Duodenal mucosa (tissue), 2 donors: ENCODE measurements around the gene ARHGAP22.

Experiments used
- H3K27ac ChIP-seq: one replicate; pipeline ENCODE4 v1.7.0; 2013; ENCODE audit warnings: low read depth, low read length
- H3K27me3 ChIP-seq, 2 donors: one replicate each; pipeline ENCODE4 v1.7.0; 2013; ENCODE audit warnings: low read length in 2 of 2, control low read depth in 1 of 2; ENCODE audit not compliant: insufficient read depth in 2 of 2, control insufficient read depth in 1 of 2
- H3K36me3 ChIP-seq, 2 donors: one replicate each; pipeline ENCODE4 v1.7.0; 2013; ENCODE audit warnings: low read length in 2 of 2, control low read depth in 1 of 2; ENCODE audit not compliant: insufficient read depth in 2 of 2, control insufficient read depth in 1 of 2
- H3K4me1 ChIP-seq, 2 donors: one replicate each; pipeline ENCODE4 v1.7.0; 2013; ENCODE audit warnings: low read length in 2 of 2, control low read depth in 1 of 2; ENCODE audit not compliant: insufficient read depth in 2 of 2, control insufficient read depth in 1 of 2
- H3K4me3 ChIP-seq, 2 donors: one replicate each; pipeline ENCODE4 v1.7.0; 2013; ENCODE audit warnings: low read length in 2 of 2, low read depth in 1 of 2
- H3K9ac ChIP-seq, 2 donors: one replicate each; pipeline ENCODE4 v1.7.0; 2013; ENCODE audit warnings: low read length in 2 of 2, low read depth in 1 of 2
- H3K9me3 ChIP-seq, 2 donors: one replicate each; pipeline ENCODE4 v1.7.0; 2013; ENCODE audit warnings: low read length in 2 of 2, control low read depth in 1 of 2; ENCODE audit not compliant: control insufficient read depth in 1 of 2

Gene ARHGAP22

GRCh38 chr10:48458662-48459048 lies 146.2 kb downstream of the ARHGAP22 start:
- no peaks in the 10 kb centered on the region for H3K36me3 ChIP-seq
- H3K27me3 ChIP-seq = no peaks in the 10 kb centered on the region
- no peak overlapping the region for H3K27ac ChIP-seq

GRCh38 chr10:48457949-48458661 lies 146.8 kb downstream of the ARHGAP22 start:
- peaks cover 0 to 5% of the 10 kb centered on the region in 2 donors for H3K4me1 ChIP-seq
- H3K9me3 ChIP-seq = no peaks in the 10 kb centered on the region
- H3K27ac ChIP-seq = no peak overlapping the region
- H3K27me3 ChIP-seq = no peaks in the 10 kb centered on the region
- H3K9ac ChIP-seq = no peak overlapping the region
- H3K4me3 ChIP-seq = no peak overlapping the region
- no peaks in the 10 kb centered on the region for H3K36me3 ChIP-seq

More at GRCh38 chr10:48458662-48459048, 146.2 kb downstream of the ARHGAP22 start:
- H3K4me1 ChIP-seq = peaks cover 0 to 5% of the 10 kb centered on the region in 2 donors
- no peaks in the 10 kb centered on the region for H3K9me3 ChIP-seq
- no peak overlapping the region for H3K4me3 ChIP-seq
- H3K9ac ChIP-seq = no peak overlapping the region

GRCh38 chr10:48456808-48457761 lies 147.8 kb downstream of the ARHGAP22 start:
- no peaks in the 10 kb centered on the region for H3K9me3 ChIP-seq
- no peaks in the 10 kb centered on the region for H3K36me3 ChIP-seq
- no peak overlapping the region for H3K9ac ChIP-seq
- H3K27me3 ChIP-seq = no peaks in the 10 kb centered on the region
- H3K4me1 ChIP-seq = peaks cover 0 to 5% of the 10 kb centered on the region in 2 donors
- H3K4me3 ChIP-seq = no peak overlapping the region
- no peak overlapping the region for H3K27ac ChIP-seq

DNA sequence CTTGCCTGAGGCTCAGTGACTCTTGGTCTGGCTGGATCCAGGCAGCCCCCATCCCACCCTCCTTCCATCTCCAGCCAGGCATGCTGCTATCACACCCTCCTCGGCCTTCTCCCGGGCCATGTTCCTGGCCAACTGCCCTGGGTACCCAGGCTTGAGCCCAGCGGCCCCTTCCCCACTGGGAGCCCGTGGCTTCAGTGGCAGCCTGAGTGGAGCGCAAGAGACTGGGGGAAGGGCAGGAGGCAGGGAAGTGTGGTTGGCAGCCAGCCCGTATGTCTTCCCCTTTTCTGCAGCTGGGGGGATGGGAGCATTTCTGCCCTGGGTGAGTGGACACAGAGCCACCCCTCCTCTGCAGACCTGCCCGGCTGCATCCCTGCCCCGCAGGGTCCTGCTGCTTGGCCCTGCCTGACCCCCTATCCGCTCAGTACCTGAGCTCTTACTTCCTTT lies 148.5 kb downstream of the ARHGAP22 start:
- no peaks in the 10 kb centered on the region for H3K27me3 ChIP-seq
- no peak overlapping the region for H3K9ac ChIP-seq
- H3K4me1 ChIP-seq = peaks cover 0 to 5% of the 10 kb centered on the region in 2 donors
- no peaks in the 10 kb centered on the region for H3K36me3 ChIP-seq
- no peak overlapping the region for H3K27ac ChIP-seq
- H3K9me3 ChIP-seq = no peaks in the 10 kb centered on the region
- H3K4me3 ChIP-seq = no peak overlapping the region

DNA sequence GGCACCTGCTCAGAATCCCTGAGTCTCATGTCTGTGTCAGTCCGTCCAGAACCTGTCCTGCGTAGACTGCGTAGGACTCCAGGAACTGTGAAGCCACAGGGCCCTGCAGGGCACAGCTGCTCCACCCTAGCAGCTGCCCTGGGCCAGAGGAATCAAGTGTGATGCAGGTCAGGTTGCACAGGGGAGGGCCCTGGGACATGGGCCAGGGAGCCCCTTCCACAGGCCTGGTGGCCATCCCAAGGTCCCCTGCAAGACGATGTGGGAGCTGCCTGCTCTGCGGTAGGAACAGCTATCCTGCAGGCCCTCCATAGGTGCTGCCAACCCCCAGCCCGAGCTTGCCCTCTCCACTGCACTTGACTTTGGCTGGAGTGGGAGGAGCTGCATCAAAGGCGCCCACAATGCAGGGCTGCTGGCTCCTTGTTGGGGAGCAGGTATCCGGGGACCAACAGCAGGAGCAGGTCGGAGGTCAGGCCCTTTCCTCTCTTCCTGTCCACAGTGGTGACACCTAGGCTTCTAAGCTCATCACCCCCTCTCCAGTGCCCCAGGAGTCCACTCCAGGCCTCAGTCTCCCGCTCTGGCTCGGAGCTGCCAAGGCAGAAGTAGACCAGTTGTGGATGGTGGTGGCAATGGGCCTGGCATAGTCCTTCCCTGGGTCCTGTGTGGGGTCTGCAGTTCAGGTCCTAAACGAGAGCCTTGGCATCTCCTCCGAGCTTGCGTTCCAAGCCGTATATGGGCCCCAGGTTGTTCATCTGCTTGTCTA lies 149.3 kb downstream of the ARHGAP22 start:
- no peak overlapping the region for H3K27ac ChIP-seq
- no peak overlapping the region for H3K9ac ChIP-seq
- no peak overlapping the region for H3K4me3 ChIP-seq
- H3K27me3 ChIP-seq = no peaks in the 10 kb centered on the region
- H3K36me3 ChIP-seq = no peaks in the 10 kb centered on the region
- peaks cover 0 to 5% of the 10 kb centered on the region in 2 donors for H3K4me1 ChIP-seq
- no peaks in the 10 kb centered on the region for H3K9me3 ChIP-seq

DNA sequence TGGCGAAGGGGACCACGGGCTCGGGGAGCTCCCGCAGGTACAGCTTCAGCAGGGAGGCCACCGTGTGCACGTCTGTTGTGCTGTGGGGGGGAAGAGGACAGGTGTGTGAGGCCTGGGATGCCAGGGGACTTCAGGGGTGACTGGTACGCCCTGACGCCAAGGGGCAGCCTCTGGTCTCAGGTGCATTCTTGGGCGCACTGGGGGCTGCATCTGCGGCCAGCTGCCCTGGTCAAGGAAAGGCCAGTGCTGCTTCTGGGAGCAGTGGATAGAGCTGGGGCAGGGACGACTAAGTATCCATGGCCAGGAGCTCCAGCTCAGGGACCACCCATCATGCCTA lies 149.8 kb downstream of the ARHGAP22 start:
- Histone ChIP-seq H3K27ac (no peak overlapping the region), H3K9me3 (no peaks in the 10 kb centered on the region), H3K4me1 (peaks cover 0 to 5% of the 10 kb centered on the region in 2 donors), H3K27me3 (no peaks in the 10 kb centered on the region), H3K36me3 (no peaks in the 10 kb centered on the region), H3K9ac (no peak overlapping the region), H3K4me3 (no peak overlapping the region)

GRCh38 chr10:48454302-48455054 lies 150.4 kb downstream of the ARHGAP22 start:
- no peaks in the 10 kb centered on the region for H3K27me3 ChIP-seq
- no peaks in the 10 kb centered on the region for H3K36me3 ChIP-seq
- no peaks in the 10 kb centered on the region for H3K9me3 ChIP-seq
- peaks cover 0 to 5% of the 10 kb centered on the region in 2 donors for H3K4me1 ChIP-seq
- H3K27ac ChIP-seq = no peak overlapping the region
- no peak overlapping the region for H3K9ac ChIP-seq
- no peak overlapping the region for H3K4me3 ChIP-seq

- Histone ChIP-seq H3K36me3 (no peaks in the 10 kb centered on the region), H3K4me1 (peaks cover 0 to 5% of the 10 kb centered on the region in 2 donors), H3K27me3 (no peaks in the 10 kb centered on the region), H3K4me3 (no peak overlapping the region), H3K9me3 (no peaks in the 10 kb centered on the region), H3K27ac (no peak overlapping the region), H3K9ac (no peak overlapping the region)
These were observed 151.2 kb downstream of the ARHGAP22 start for GRCh38 chr10:48453451-48454301.

- no peak overlapping the region for H3K9ac ChIP-seq
- H3K27me3 ChIP-seq = no peaks in the 10 kb centered on the region
- H3K36me3 ChIP-seq = no peaks in the 10 kb centered on the region
- no peak overlapping the region for H3K4me3 ChIP-seq
- H3K27ac ChIP-seq = no peak overlapping the region
- peaks cover 0 to 5% of the 10 kb centered on the region in 2 donors for H3K4me1 ChIP-seq
- no peaks in the 10 kb centered on the region for H3K9me3 ChIP-seq
These were observed 151.9 kb downstream of the ARHGAP22 start for GRCh38 chr10:48452879-48453412.
